Activated naive CD8-positive, alpha-beta T cell treated with anti-CD3 and anti-CD28 coated beads, Interleukin-2, amount 50 U/mL, for 24 hours (primary cell): ENCODE measurements around the gene MBIP.
A peak's percentile ranks its signal among the peaks of the same experiment; 100 is the strongest.

ENCODE experiments used
- ATAC-seq: fragments of 150-1000 bp; cut with Tn5 transposase; one replicate; pipeline ENCODE4 v1.10.0; 2021
- DNase-seq: peaks from one replicate; pipeline ENCODE4 v3.0.0; 2021
- H3K27ac Mint-ChIP-seq: one replicate; pipeline ENCODE4 v1.8.0; 2021; ENCODE audit warnings: mild to moderate bottlenecking, mixed read lengths
- H3K27me3 Mint-ChIP-seq: one replicate; pipeline ENCODE4 v1.8.0; 2021; ENCODE audit warnings: mixed read lengths
- H3K36me3 Mint-ChIP-seq: one replicate; pipeline ENCODE4 v1.8.0; 2021; ENCODE audit warnings: low read depth, mixed read lengths
- H3K4me1 Mint-ChIP-seq: one replicate; pipeline ENCODE4 v1.8.0; 2021; ENCODE audit warnings: mixed read lengths
- H3K4me3 Mint-ChIP-seq: one replicate; pipeline ENCODE4 v1.8.0; 2021; ENCODE audit warnings: mild to moderate bottlenecking, moderate library complexity, mixed read lengths
- H3K9me3 Mint-ChIP-seq: one replicate; pipeline ENCODE4 v1.8.0; 2021; ENCODE audit warnings: mixed read lengths

Gene MBIP

GRCh38 chr14:36295642-36296627 is 24.5 kb downstream of the MBIP start:
- no peak for ATAC-seq
- H3K36me3 Mint-ChIP-seq = peaks cover 30% of the 10 kb centered on the region
- H3K9me3 Mint-ChIP-seq = no peaks in the 10 kb centered on the region
- DNase-seq = no peak
- no peak overlapping the region for H3K4me3 Mint-ChIP-seq
- no peak overlapping the region for H3K27ac Mint-ChIP-seq
- H3K4me1 Mint-ChIP-seq = no peaks in the 10 kb centered on the region
- H3K27me3 Mint-ChIP-seq = no peaks in the 10 kb centered on the region

GRCh38 chr14:36294543-36294942 is 25.9 kb downstream of the MBIP start:
- Mint-ChIP-seq H3K27ac (no peak overlapping the region), H3K9me3 (no peaks in the 10 kb centered on the region), H3K4me1 (no peaks in the 10 kb centered on the region), H3K27me3 (no peaks in the 10 kb centered on the region), H3K4me3 (no peak overlapping the region), H3K36me3 (peaks cover 28% of the 10 kb centered on the region)
- no peak for DNase-seq
- ATAC-seq = no peak

- H3K9me3 Mint-ChIP-seq = no peaks in the 10 kb centered on the region
- DNase-seq (no peak), ATAC-seq (no peak)
- H3K4me3 Mint-ChIP-seq = no peak overlapping the region
- no peaks in the 10 kb centered on the region for H3K27me3 Mint-ChIP-seq
- H3K36me3 Mint-ChIP-seq = peaks cover 25% of the 10 kb centered on the region
- H3K4me1 Mint-ChIP-seq = no peaks in the 10 kb centered on the region
- H3K27ac Mint-ChIP-seq = no peak overlapping the region
These were observed 26.6 kb downstream of the MBIP start for GRCh38 chr14:36293824-36294223.

- Mint-ChIP-seq H3K36me3 (peaks cover 5% of the 10 kb centered on the region), H3K27me3 (no peaks in the 10 kb centered on the region), H3K4me1 (no peaks in the 10 kb centered on the region), H3K4me3 (no peak overlapping the region), H3K27ac (no peak overlapping the region), H3K9me3 (no peaks in the 10 kb centered on the region)
- ATAC-seq (no peak), DNase-seq (no peak)
These were observed 30.5 kb downstream of the MBIP start for GRCh38 chr14:36289954-36290353.

GRCh38 chr14:36288496-36288895 is 31.9 kb downstream of the MBIP start:
- no peaks in the 10 kb centered on the region for H3K4me1 Mint-ChIP-seq
- no peak overlapping the region for H3K4me3 Mint-ChIP-seq
- H3K36me3 Mint-ChIP-seq = no peaks in the 10 kb centered on the region
- H3K27me3 Mint-ChIP-seq = peaks cover 4% of the 10 kb centered on the region
- no peak overlapping the region for H3K27ac Mint-ChIP-seq
- DNase-seq (no peak), ATAC-seq (no peak)
- H3K9me3 Mint-ChIP-seq = no peaks in the 10 kb centered on the region

- Mint-ChIP-seq H3K4me1 (no peaks in the 10 kb centered on the region), H3K4me3 (no peak overlapping the region), H3K9me3 (no peaks in the 10 kb centered on the region), H3K36me3 (no peaks in the 10 kb centered on the region), H3K27me3 (peaks cover 19% of the 10 kb centered on the region), H3K27ac (no peak overlapping the region)
- ATAC-seq (no peak), DNase-seq (no peak)
These were observed 35.4 kb downstream of the MBIP start for GRCh38 chr14:36284971-36285595.

GRCh38 chr14:36281309-36281708 is 39.1 kb downstream of the MBIP start:
- H3K4me1 Mint-ChIP-seq = no peaks in the 10 kb centered on the region
- H3K27me3 Mint-ChIP-seq = peaks cover 34% of the 10 kb centered on the region
- H3K36me3 Mint-ChIP-seq = no peaks in the 10 kb centered on the region
- no peak overlapping the region for H3K27ac Mint-ChIP-seq
- DNase-seq (no peak), ATAC-seq (no peak)
- no peaks in the 10 kb centered on the region for H3K9me3 Mint-ChIP-seq
- no peak overlapping the region for H3K4me3 Mint-ChIP-seq

GRCh38 chr14:36279306-36280190 is 40.9 kb downstream of the MBIP start:
- ATAC-seq (no peak), DNase-seq (no peak)
- Mint-ChIP-seq H3K27me3 (peaks cover 40% of the 10 kb centered on the region), H3K27ac (no peak overlapping the region), H3K4me3 (no peak overlapping the region), H3K4me1 (no peaks in the 10 kb centered on the region), H3K9me3 (no peaks in the 10 kb centered on the region), H3K36me3 (no peaks in the 10 kb centered on the region)

GRCh38 chr14:36275741-36276140 is 44.7 kb downstream of the MBIP start:
- Mint-ChIP-seq H3K4me1 (peaks cover 9% of the 10 kb centered on the region), H3K4me3 (no peak overlapping the region), H3K9me3 (no peaks in the 10 kb centered on the region), H3K36me3 (no peaks in the 10 kb centered on the region), H3K27me3 (peaks cover 57% of the 10 kb centered on the region), H3K27ac (no peak overlapping the region)
- no peak for DNase-seq
- ATAC-seq = no peak

- Mint-ChIP-seq H3K27me3 (peaks cover 49% of the 10 kb centered on the region), H3K4me3 (peak overlapping the region; percentile 70), H3K27ac (no peak overlapping the region), H3K36me3 (no peaks in the 10 kb centered on the region), H3K4me1 (peaks cover 9% of the 10 kb centered on the region), H3K9me3 (no peaks in the 10 kb centered on the region)
- DNase-seq (peak; percentile 13), ATAC-seq (peak; percentile 83)
These were observed 48.2 kb downstream of the MBIP start for GRCh38 chr14:36271939-36272907.

GRCh38 chr14:36271222-36271621 is 49.2 kb downstream of the MBIP start:
- Mint-ChIP-seq H3K9me3 (no peaks in the 10 kb centered on the region), H3K27me3 (peaks cover 44% of the 10 kb centered on the region), H3K4me1 (peaks cover 9% of the 10 kb centered on the region), H3K36me3 (no peaks in the 10 kb centered on the region), H3K4me3 (no peak overlapping the region), H3K27ac (no peak overlapping the region)
- ATAC-seq (no peak), DNase-seq (no peak)

- Mint-ChIP-seq H3K4me1 (peaks cover 12% of the 10 kb centered on the region), H3K27ac (no peak overlapping the region), H3K27me3 (peaks cover 42% of the 10 kb centered on the region), H3K36me3 (no peaks in the 10 kb centered on the region), H3K4me3 (no peak overlapping the region), H3K9me3 (no peaks in the 10 kb centered on the region)
- DNase-seq (no peak), ATAC-seq (no peak)
These were observed 50.2 kb downstream of the MBIP start for GRCh38 chr14:36270191-36270590.

GRCh38 chr14:36268121-36268520 is 52.3 kb downstream of the MBIP start:
- H3K27ac Mint-ChIP-seq = no peak overlapping the region
- no peaks in the 10 kb centered on the region for H3K9me3 Mint-ChIP-seq
- no peaks in the 10 kb centered on the region for H3K36me3 Mint-ChIP-seq
- peaks cover 31% of the 10 kb centered on the region for H3K27me3 Mint-ChIP-seq
- DNase-seq (no peak), ATAC-seq (no peak)
- peaks cover 14% of the 10 kb centered on the region for H3K4me1 Mint-ChIP-seq
- H3K4me3 Mint-ChIP-seq = no peak overlapping the region
